HepG2 (cell line): ENCODE measurements around the gene XKR7. TPM values are rescaled to one million over a fixed set of nuclear protein-coding genes. Genes with fewer than 3 reads are reported as not detected.
A peak's percentile ranks its signal among the peaks of the same experiment; 100 is the strongest.

ENCODE experiments used
- ATF7 ChIP-seq, 2 experiments: fragments of 450-650 bp in 1 of 2; sonication (generic) in 1 of 2; formaldehyde crosslinking in 1 of 2; IDR thresholded peaks; 2 replicates each; pipeline versions ENCODE4 v1.4.0 to v1.6.1; 2016 to 2020; ENCODE audit warnings: antibody characterized with exemption in 1 of 2, mild to moderate bottlenecking in 1 of 2, missing genetic modification reagents in 1 of 2
- FOXA1 ChIP-seq, 2 experiments: fragments of 450-650 bp in 1 of 2; sonication (generic) in 1 of 2; formaldehyde crosslinking in 1 of 2; IDR thresholded peaks; 2 replicates each; pipeline versions ENCODE4 v1.4.0 to v1.6.1; 2016 to 2020; ENCODE audit warnings: missing genetic modification reagents in 1 of 2
- JUNB ChIP-seq: sonication (generic); formaldehyde crosslinking; IDR thresholded peaks from 2 replicates; pipeline ENCODE4 v1.8.0; 2022; ENCODE audit warnings: missing genetic modification reagents, mild to moderate bottlenecking, borderline replicate concordance
- KDM4B ChIP-seq: sonication (generic); formaldehyde crosslinking; IDR thresholded peaks from 2 replicates; pipeline ENCODE4 v1.4.0; 2020; ENCODE audit warnings: missing genetic modification reagents
- RBM39 ChIP-seq: fragments of 200-400 bp; formaldehyde crosslinking; IDR thresholded peaks from one replicate; pipeline ENCODE4 v1.6.1; 2018; ENCODE audit warnings: antibody characterized with exemption, mild to moderate bottlenecking, low read depth, low read length; ENCODE audit not compliant: poor library complexity, severe bottlenecking
- ZBTB43 ChIP-seq: sonication (generic); formaldehyde crosslinking; conservative IDR thresholded peaks from 2 replicates; pipeline ENCODE4 v1.4.0; 2020; ENCODE audit warnings: missing genetic modification reagents
- ZNF18 ChIP-seq: sonication (generic); formaldehyde crosslinking; IDR thresholded peaks from 2 replicates; pipeline ENCODE4 v1.8.0; 2022; ENCODE audit warnings: mild to moderate bottlenecking, missing genetic modification reagents; ENCODE audit not compliant: insufficient replicate concordance
- ZNF20 ChIP-seq: sonication (generic); formaldehyde crosslinking; IDR thresholded peaks from 2 replicates; pipeline ENCODE4 v1.4.0; 2020; ENCODE audit warnings: mild to moderate bottlenecking, moderate library complexity, missing genetic modification reagents
- ZNF879 ChIP-seq: sonication (generic); formaldehyde crosslinking; IDR thresholded peaks from 2 replicates; pipeline ENCODE4 v1.8.1; 2023; ENCODE audit warnings: missing genetic modification reagents
- polyA plus RNA-seq, 8 experiments: library from polyadenylated mRNA; depleted of rRNA in 3 of 8; stranded (reverse) in 7 of 8; unstranded in 1 of 8; fragments of >200 nt; fragmentation: Illumina TruSeq in 4 of 8; extraction: Trizol in 4 of 8; gene quantifications; 2 replicates each; pipeline versions ENCODE4 v1.2.1 to v1.2.3, GENCODE V29; 2011 to 2016; ENCODE audit warnings: low read depth in 4 of 8, missing spikeins in 1 of 8, mixed read lengths in 1 of 8; ENCODE audit not compliant: insufficient read depth in 1 of 8
- total RNA-seq, 5 experiments: library from RNA; depleted of rRNA; stranded (reverse); fragments of >200 nt; fragmentation: Illumina TruSeq; extraction: Trizol; gene quantifications; 2 replicates each; pipeline ENCODE4 v1.2.3, GENCODE V29; 2016; ENCODE audit warnings: low read depth in 1 of 5

The XKR7 gene
- total and polyA plus RNA-seq, 2 of the 13 experiments (the other 11 are each of a cell fraction or from before 2014, with no cell fraction given) = not detected

- TF ChIP-seq ZBTB43 (CRISPR knock-in tag) (no peak), ZNF879 (CRISPR knock-in tag) (0 out of 2 replicates have a peak, but pooled peaks have one; percentile 9), RBM39 (no peak), ZNF20 (0 out of 2 replicates have a peak, but pooled peaks have one; percentile 14), FOXA1 (IDR thresholded peaks at IDR 0.05) (no peak), FOXA1 (CRISPR knock-in tag; IDR thresholded peaks at IDR 0.05) (no peak), KDM4B (CRISPR knock-in tag) (no peak), ATF7 (IDR thresholded peaks at IDR 0.05) (peak; percentile 95), ATF7 (CRISPR knock-in tag; IDR thresholded peaks at IDR 0.05) (peak; percentile 57; the same call in 1 of the 2 replicates), ZNF18 (CRISPR knock-in tag) (peak; percentile 59), JUNB (CRISPR knock-in tag) (0 out of 2 replicates have a peak, but pooled peaks have one; percentile 11)
These were observed 16.8 kb upstream of the XKR7 start (continued) for GRCh38 chr20:31951203-31951529.
